Activated CD8-positive, alpha-beta memory T cell treated with anti-CD3 and anti-CD28 coated beads for 36 hours (primary cell): Measurements from ENCODE around the gene HELZ2. TPM values are rescaled to one million over a fixed set of nuclear protein-coding genes. Genes with fewer than 3 reads are reported as not detected.

Source experiments
- CTCF ChIA-PET: fragments of 350-600 bp; sonication (Branson Sonifier 250); formaldehyde crosslinking; loops from one replicate; lab custom pipeline; 2021; ENCODE audit warnings: antibody characterized with exemption; lab: Charles Lee
- POLR2A ChIA-PET: fragments of 350-600 bp; sonication (Branson Sonifier 250); formaldehyde crosslinking; loops from one replicate; lab custom pipeline; 2021; ENCODE audit warnings: antibody characterized with exemption; lab: Charles Lee
- total RNA-seq, 2 experiments: library from RNA; stranded (reverse); gene quantifications; one replicate each; pipeline ENCODE4 v1.2.3, GENCODE V29; 2021

HELZ2 gene
- total RNA-seq, 2 experiments from 2014 or later, result 4.8 TPM

- POLR2A ChIA-PET, result interaction anchor here (1.6 to 2.8 kb wide), 2 partner anchors 14 to 122 kb away, joined by 6 to 31 read pairs; partner anchors contain the start of genes PPDPF and RTEL1
- CTCF ChIA-PET, result interaction anchor here (1.1 to 2.9 kb wide), 9 partner anchors 14 to 437 kb away, joined by 3 to 32 read pairs (median 8); partner anchors contain the start of genes HELZ2, PPDPF, RTEL1 and UCKL1
Measured at GRCh38 chr20:63536241-63536977, 37.6 kb downstream of the HELZ2 start.

- POLR2A ChIA-PET, result interaction anchor here (1.0 kb wide), 1 partner anchor 14 kb away, joined by 3 read pairs; no protein-coding TSS in a partner anchor
- CTCF ChIA-PET, result interaction anchor here (0.6 to 1.5 kb wide), 2 partner anchors 39 to 247 kb away, joined by 3 to 4 read pairs; no protein-coding TSS in a partner anchor
Measured at GRCh38 chr20:63534831-63535651, 39.0 kb downstream of the HELZ2 start.

GRCh38 chr20:63534427-63534830 lies 39.6 kb downstream of the HELZ2 start:
- CTCF ChIA-PET, result interaction anchor here (1.5 kb wide), 1 partner anchor 38 kb away, joined by 4 read pairs; no protein-coding TSS in a partner anchor
- POLR2A ChIA-PET, result interaction anchor here (1.0 kb wide), 1 partner anchor 13 kb away, joined by 3 read pairs; no protein-coding TSS in a partner anchor

- POLR2A ChIA-PET, result no interaction called here
- CTCF ChIA-PET, result interaction anchor here (1.5 kb wide), 1 partner anchor 38 kb away, joined by 4 read pairs; no protein-coding TSS in a partner anchor
Measured at GRCh38 chr20:63533871-63534393, 40.1 kb downstream of the HELZ2 start.

GRCh38 chr20:63533388-63533787 lies 40.7 kb downstream of the HELZ2 start:
- ChIA-PET POLR2A (no interaction called here), CTCF (no interaction called here)

GRCh38 chr20:63532449-63532971 lies 41.5 kb downstream of the HELZ2 start:
- POLR2A ChIA-PET, result no interaction called here
- CTCF ChIA-PET, result no interaction called here

- ChIA-PET CTCF (interaction anchor here (1.9 kb wide), 1 partner anchor 35 kb away, joined by 4 read pairs; no protein-coding TSS in a partner anchor), POLR2A (no interaction called here)
Measured at GRCh38 chr20:63531686-63532448, 42.2 kb downstream of the HELZ2 start.

- ChIA-PET CTCF (interaction anchor here (1.9 kb wide), 2 partner anchors 10 to 34 kb away, joined by 4 to 7 read pairs; partner anchors contain the start of gene PPDPF), POLR2A (interaction anchor here (1.4 kb wide), 1 partner anchor 10 kb away, joined by 4 read pairs; no protein-coding TSS in a partner anchor)
Measured at GRCh38 chr20:63530788-63531160, 43.3 kb downstream of the HELZ2 start.

- ChIA-PET POLR2A (interaction anchor here (1.4 kb wide), 1 partner anchor 9 kb away, joined by 4 read pairs; no protein-coding TSS in a partner anchor), CTCF (interaction anchor here (1.9 kb wide), 2 partner anchors 9 to 33 kb away, joined by 4 to 7 read pairs; partner anchors contain the start of gene PPDPF)
Measured at GRCh38 chr20:63529861-63530787, 43.9 kb downstream of the HELZ2 start.

GRCh38 chr20:63529180-63529860 lies 44.7 kb downstream of the HELZ2 start:
- ChIA-PET POLR2A (interaction anchor here (0.5 to 0.9 kb wide), 2 partner anchors 9 to 127 kb away, joined by 3 read pairs; no protein-coding TSS in a partner anchor), CTCF (interaction anchor here (0.6 to 1.9 kb wide), 2 partner anchors 8 to 33 kb away, joined by 3 to 7 read pairs; partner anchors contain the start of gene PPDPF)

- CTCF ChIA-PET, result no interaction called here
Measured at GRCh38 chr20:63527184-63527583, 46.9 kb downstream of the HELZ2 start.

GRCh38 chr20:63525971-63526370 lies 48.1 kb downstream of the HELZ2 start:
- CTCF ChIA-PET, result no interaction called here
- POLR2A ChIA-PET, result no interaction called here

More at GRCh38 chr20:63527184-63527583, 46.9 kb downstream of the HELZ2 start:
- POLR2A ChIA-PET, result no interaction called here

- ChIA-PET POLR2A (no interaction called here), CTCF (interaction anchor here (5.4 kb wide), 1 partner anchor 12 kb away, joined by 32 read pairs; the partner anchor contains the start of gene PTK6)
Measured at GRCh38 chr20:63525185-63525584, 48.9 kb downstream of the HELZ2 start.
